IPS-15b (cell line): ENCODE data around the gene ANGEL1.

Source experiments
- H3K27me3 ChIP-seq: one replicate; pipeline ENCODE4 v1.6.1; 2013; ENCODE audit warnings: low read length; ENCODE audit not compliant: control insufficient read depth, insufficient read depth
- H3K36me3 ChIP-seq: one replicate; pipeline ENCODE4 v1.6.1; 2013; ENCODE audit warnings: low read length; ENCODE audit not compliant: control insufficient read depth, insufficient read depth
- H3K4me1 ChIP-seq: one replicate; pipeline ENCODE4 v1.6.1; 2013; ENCODE audit warnings: mild to moderate bottlenecking, low read length; ENCODE audit not compliant: control insufficient read depth, insufficient read depth
- H3K4me3 ChIP-seq: one replicate; pipeline ENCODE4 v1.5.1; 2013; ENCODE audit warnings: low read depth, low read length
- H3K9ac ChIP-seq: one replicate; pipeline ENCODE4 v1.6.1; 2013; ENCODE audit warnings: low read depth, mild to moderate bottlenecking, low read length
- H3K9me3 ChIP-seq: one replicate; pipeline ENCODE4 v1.6.1; 2013; ENCODE audit warnings: mild to moderate bottlenecking, low read length; ENCODE audit not compliant: control insufficient read depth, insufficient read depth

ANGEL1 gene

DNA sequence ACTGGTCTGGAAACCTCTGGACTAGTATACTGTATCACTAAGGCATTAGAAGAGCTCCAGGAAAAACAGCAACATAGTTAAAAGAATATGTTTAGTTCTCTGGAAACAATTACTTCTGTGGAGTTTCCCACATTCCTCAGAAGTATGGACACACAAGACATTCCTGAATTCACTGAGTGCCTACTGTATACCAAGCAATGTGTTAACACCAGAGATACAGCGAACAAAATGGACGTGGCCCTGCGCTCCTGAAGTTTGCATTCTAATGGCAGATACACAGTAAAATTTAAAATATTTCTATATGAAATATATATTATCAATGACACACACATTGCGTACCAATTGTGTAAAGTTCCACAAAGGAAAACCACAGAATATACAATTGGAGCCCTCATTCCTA, 1.1 kb downstream of the ANGEL1 start:
- Histone ChIP-seq H3K4me3 (peak overlapping the region; percentile 78), H3K9me3 (no peaks in the 10 kb centered on the region), H3K4me1 (peaks cover 8% of the 10 kb centered on the region), H3K27me3 (no peaks in the 10 kb centered on the region), H3K9ac (peak overlapping the region; percentile 70), H3K36me3 (peaks cover 14% of the 10 kb centered on the region)

DNA sequence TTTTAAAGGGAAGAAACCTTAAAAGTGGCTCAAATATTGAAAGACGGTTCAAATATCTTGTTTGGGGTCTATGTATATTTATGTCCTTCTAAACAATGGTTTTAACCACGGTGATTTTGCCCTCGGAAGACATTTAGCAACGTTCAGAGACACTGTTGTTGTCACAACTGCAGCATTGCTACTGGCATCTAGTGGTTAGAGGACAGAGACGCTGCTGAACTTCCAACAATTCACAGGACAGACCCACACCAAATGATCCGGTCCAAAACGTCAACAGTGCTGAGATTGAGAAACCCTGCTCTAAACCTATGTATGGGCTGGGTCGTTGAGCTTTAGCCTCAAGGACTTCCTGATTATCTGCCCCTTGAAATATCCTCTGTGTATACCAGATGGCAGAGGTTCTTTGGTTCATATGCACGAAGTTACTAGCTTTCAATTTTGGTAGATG, 1.7 kb downstream of the ANGEL1 start:
- Histone ChIP-seq H3K9ac (no peak overlapping the region), H3K4me3 (peak overlapping the region; percentile 3), H3K4me1 (peaks cover 8% of the 10 kb centered on the region), H3K27me3 (no peaks in the 10 kb centered on the region), H3K9me3 (no peaks in the 10 kb centered on the region), H3K36me3 (peaks cover 14% of the 10 kb centered on the region)

DNA sequence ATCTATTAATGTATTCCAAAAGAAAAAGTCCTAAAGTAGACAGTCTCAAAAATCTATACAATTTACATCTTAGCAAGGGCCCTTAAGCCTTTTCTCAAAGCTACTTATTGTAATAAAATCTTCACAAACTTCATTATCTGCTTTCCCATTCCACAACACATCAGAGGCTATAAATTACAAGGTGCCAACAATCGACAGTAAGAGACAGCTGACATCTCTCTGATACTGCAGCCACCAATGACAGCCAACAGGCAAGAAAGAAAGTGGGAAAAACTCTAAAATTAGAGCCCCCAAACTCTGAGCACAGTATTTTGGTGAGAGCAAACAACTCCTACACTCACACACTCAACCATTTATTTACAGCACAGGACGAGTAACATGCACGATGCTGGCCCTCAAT, 2.2 kb downstream of the ANGEL1 start:
- no peaks in the 10 kb centered on the region for H3K27me3 ChIP-seq
- H3K36me3 ChIP-seq = peaks cover 14% of the 10 kb centered on the region
- H3K4me1 ChIP-seq = peaks cover 8% of the 10 kb centered on the region
- no peaks in the 10 kb centered on the region for H3K9me3 ChIP-seq
- H3K9ac ChIP-seq = no peak overlapping the region
- H3K4me3 ChIP-seq = no peak overlapping the region

DNA sequence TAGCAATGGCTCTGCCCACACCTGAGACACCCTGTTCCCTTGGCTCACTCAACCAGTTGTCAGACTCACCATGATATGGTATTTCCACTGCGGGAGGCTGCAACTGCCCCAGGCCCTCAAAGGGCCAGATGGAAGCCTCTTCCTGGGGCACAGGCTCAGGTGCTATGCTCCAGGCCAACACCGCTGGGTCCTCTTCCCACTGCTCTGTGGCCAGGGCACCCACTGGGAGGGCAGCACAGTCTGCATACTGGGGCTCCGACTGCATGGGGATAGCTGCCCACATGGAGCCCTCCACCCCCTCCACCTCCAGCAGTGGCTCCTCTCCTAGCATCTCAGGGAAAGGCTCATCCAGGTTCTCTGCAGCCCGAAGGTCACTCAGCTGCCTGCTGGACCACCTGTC, 3.7 kb downstream of the ANGEL1 start:
- Histone ChIP-seq H3K9ac (no peak overlapping the region), H3K9me3 (no peaks in the 10 kb centered on the region), H3K4me3 (no peak overlapping the region), H3K27me3 (no peaks in the 10 kb centered on the region), H3K36me3 (peaks cover 14% of the 10 kb centered on the region), H3K4me1 (peaks cover 8% of the 10 kb centered on the region)

DNA sequence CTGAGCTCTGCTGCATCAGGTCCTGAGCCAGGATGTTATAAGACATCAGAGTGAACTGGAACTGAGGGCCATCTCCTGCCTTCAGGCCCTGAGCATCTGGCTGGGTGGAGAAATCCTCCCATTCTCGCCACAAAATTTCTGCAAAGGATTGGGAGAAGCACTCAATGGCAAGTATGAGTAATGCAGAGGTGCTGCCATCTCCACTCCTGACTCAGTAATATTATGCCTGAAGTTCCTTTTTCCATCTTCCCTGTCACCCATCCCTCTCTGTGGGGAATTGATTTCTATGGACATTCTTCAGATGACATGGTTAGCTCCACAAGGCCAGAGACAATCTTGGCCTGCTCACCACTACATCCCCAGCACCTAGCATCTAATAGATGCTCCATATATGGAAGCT, 4.7 kb downstream of the ANGEL1 start:
- H3K27me3 ChIP-seq = no peaks in the 10 kb centered on the region
- H3K9ac ChIP-seq = no peak overlapping the region
- peaks cover 19% of the 10 kb centered on the region for H3K36me3 ChIP-seq

DNA sequence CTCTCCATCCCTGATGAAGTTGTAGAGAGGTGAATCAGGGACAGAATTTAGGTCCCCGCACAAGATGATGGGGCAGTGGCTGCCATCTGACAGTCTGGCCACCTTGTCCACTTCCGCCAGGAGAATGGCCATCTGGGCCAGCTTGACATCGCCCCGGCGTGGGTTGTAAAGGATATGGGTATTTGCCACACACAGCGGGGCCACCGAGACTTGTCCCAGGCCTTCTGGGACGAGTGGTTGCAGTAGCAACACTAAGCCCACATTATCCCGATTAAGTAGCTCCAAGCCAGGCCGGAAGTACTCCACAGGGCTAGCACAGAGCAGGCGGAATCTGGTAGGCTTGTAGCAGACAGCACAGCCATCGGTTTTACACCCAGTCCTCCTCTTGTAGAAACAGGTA, 6.2 kb downstream of the ANGEL1 start:
- Histone ChIP-seq H3K27me3 (no peaks in the 10 kb centered on the region), H3K4me1 (peaks cover 3% of the 10 kb centered on the region), H3K9ac (no peak overlapping the region), H3K9me3 (no peaks in the 10 kb centered on the region), H3K36me3 (peaks cover 23% of the 10 kb centered on the region), H3K4me3 (no peak overlapping the region)

More for the DNA sequence above, 4.7 kb downstream of the ANGEL1 start:
- no peak overlapping the region for H3K4me3 ChIP-seq
- H3K4me1 ChIP-seq = peaks cover 5% of the 10 kb centered on the region
- no peaks in the 10 kb centered on the region for H3K9me3 ChIP-seq

DNA sequence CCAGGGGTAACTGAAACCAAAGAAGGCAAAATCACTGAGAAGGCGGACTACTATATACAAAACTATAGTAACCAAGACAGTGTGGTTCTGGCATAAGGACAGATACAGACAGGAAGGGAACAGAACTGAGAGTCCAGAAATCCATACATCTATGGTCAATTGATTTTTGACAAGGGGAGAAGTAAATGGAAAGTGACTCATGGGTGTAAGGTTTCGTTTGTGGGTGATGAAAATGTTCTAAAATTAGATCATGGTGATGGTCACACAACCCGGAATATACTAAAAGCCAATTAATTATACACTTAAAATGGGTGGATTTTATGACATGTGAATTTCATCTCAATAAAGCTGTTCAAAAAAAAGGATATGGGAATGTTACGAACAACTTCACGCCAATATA, 18.7 kb downstream of the ANGEL1 start:
- H3K9ac ChIP-seq = no peak overlapping the region
- peaks cover 25% of the 10 kb centered on the region for H3K36me3 ChIP-seq
- no peaks in the 10 kb centered on the region for H3K4me1 ChIP-seq
- no peaks in the 10 kb centered on the region for H3K9me3 ChIP-seq
- H3K4me3 ChIP-seq = no peak overlapping the region
- H3K27me3 ChIP-seq = no peaks in the 10 kb centered on the region

DNA sequence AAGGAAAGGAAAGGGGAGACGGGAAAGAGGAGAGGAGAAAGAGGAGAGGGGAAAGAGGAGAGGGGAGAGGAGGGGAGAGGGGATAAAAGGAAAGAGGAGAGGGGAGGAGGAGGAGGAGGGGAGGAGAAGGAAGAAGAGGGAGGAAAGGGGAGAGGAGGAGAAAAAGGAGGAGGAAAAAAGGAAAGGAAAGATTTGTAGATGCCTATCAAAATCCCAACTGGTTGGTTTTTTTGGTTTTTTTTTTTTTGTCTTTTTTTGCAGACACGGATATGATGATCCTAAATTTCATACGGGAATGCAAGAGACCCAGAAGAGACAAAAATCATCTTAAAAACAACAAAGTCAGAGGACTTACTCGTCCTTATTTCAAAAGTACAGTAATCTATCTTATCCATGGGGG, 19.4 kb downstream of the ANGEL1 start:
- Histone ChIP-seq H3K4me3 (no peak overlapping the region), H3K36me3 (peaks cover 28% of the 10 kb centered on the region), H3K9me3 (no peaks in the 10 kb centered on the region), H3K27me3 (no peaks in the 10 kb centered on the region), H3K9ac (no peak overlapping the region), H3K4me1 (no peaks in the 10 kb centered on the region)

DNA sequence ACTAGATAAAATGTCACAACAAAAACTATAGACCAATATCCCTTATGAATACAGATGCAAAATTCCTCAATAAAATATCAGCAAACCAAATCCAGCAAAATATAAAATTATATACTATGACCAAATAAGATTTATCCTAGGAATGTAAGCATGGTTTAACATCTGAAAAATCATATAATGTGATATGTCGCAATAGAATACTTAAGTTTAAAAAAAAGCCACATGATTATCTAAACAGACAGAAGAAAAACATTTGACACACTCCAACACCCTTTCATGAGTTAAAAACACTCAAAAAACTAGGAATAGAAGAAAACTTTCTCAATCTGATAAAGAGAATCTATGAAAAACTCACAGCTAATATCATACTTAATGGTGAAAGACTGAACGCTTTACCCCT, 20.3 kb downstream of the ANGEL1 start:
- H3K4me3 ChIP-seq = no peak overlapping the region
- H3K27me3 ChIP-seq = no peaks in the 10 kb centered on the region
- H3K9ac ChIP-seq = no peak overlapping the region
- peaks cover 29% of the 10 kb centered on the region for H3K36me3 ChIP-seq
- no peaks in the 10 kb centered on the region for H3K9me3 ChIP-seq
- H3K4me1 ChIP-seq = no peaks in the 10 kb centered on the region

DNA sequence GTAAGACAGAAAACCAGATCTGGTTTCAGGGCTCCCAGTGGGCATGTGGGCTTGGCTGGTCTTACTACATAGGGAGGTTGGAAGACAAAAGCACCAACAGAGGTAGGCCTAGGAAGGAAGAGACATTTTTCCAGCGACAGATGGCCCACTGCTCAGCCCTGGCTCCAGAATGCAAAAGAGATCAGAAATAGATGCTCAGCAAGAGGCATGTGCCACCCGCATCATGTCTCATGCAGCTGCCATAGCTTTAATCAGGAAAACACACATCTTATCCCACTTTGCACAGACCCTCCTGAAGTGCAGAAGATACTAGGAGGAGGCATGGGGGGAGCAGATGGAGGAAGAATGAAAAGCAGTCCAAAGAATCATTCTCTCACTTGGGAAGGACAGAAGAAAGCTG, 26.1 kb downstream of the ANGEL1 start:
- no peak overlapping the region for H3K9ac ChIP-seq
- no peaks in the 10 kb centered on the region for H3K27me3 ChIP-seq
- H3K9me3 ChIP-seq = no peaks in the 10 kb centered on the region
- no peaks in the 10 kb centered on the region for H3K4me1 ChIP-seq
- no peak overlapping the region for H3K4me3 ChIP-seq
- peaks cover 29% of the 10 kb centered on the region for H3K36me3 ChIP-seq

DNA sequence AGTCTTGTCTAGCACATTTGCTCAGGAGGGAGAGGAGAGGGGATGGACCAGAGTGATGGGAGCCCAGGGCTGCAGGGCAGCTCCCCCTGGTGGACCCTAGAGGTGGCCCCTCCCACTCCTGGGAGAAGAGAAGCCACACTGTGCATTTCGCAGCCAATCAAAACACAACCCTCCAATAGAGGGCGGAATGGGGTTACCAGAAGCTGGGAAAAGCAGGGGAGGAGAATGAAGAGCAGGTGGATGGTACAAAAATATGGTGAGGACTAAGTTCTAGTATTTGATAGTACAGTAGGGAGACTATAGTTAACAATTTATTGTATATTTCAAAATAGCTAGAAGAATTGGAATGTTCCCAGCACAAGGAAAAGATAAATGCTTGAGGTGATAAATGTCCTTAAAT, 27.8 kb downstream of the ANGEL1 start:
- no peak overlapping the region for H3K9ac ChIP-seq
- no peaks in the 10 kb centered on the region for H3K4me1 ChIP-seq
- H3K36me3 ChIP-seq = peaks cover 26% of the 10 kb centered on the region
- H3K4me3 ChIP-seq = no peak overlapping the region
- H3K9me3 ChIP-seq = no peaks in the 10 kb centered on the region
- H3K27me3 ChIP-seq = no peaks in the 10 kb centered on the region

DNA sequence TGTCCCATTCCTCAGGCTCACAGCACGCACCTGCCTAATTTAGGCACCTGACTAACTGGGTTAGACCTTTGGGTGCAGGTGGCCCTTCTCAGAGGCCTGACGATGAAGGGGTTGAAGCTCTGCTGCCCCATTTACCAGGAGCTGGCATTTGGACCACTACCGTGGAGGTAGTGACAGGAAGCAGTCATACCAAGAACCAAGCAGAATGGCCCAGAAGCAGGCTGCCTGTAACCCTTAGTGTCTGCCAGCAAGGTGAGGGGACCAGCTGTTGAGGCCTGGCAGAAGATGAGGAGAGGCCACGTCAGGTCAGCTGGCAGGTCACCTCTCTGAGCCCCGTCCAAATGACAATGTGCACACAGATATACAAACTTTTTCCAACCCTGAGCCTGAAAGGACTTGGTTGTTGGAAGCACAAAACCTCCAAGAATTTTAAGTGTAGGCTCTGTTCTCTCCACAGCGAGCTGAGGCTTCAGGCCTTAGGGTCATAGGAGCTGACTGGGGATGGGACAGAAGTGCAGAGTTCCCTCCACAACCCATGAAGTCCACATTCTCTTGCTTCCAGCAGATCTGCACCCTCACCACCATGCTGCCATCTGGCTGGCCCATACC, 28.3 kb downstream of the ANGEL1 start:
- Histone ChIP-seq H3K4me1 (no peaks in the 10 kb centered on the region), H3K27me3 (no peaks in the 10 kb centered on the region), H3K9me3 (no peaks in the 10 kb centered on the region), H3K36me3 (peaks cover 26% of the 10 kb centered on the region), H3K4me3 (no peak overlapping the region), H3K9ac (no peak overlapping the region)
